ENCODE measurements around the gene CACNA1E. TPM values are rescaled to one million over a fixed set of nuclear protein-coding genes. Genes with fewer than 3 reads are reported as not detected.

Gene CACNA1E
- total and polyA plus RNA-seq, 2 experiments from 2014 or later: 0.32 to 1.1 TPM

- TF ChIP-seq STAT1 (IDR thresholded peaks at IDR 0.05; ENCODE audit: unreplicated experiment) (no peak), JUNB (IDR thresholded peaks at IDR 0.05; ENCODE audit: unreplicated experiment) (no peak), ZNF114 (CRISPR knock-in tag; IDR thresholded peaks at IDR 0.05) (no peak), EZH2phosphoT487 (IDR thresholded peaks at IDR 0.05; ENCODE audit: unreplicated experiment) (no peak), CREB1 (CRISPR knock-in tag; IDR thresholded peaks at IDR 0.05; ENCODE audit: low read depth) (no peak), ZNF462 (CRISPR knock-in tag; IDR thresholded peaks at IDR 0.05) (no peak)
Measured at GRCh38 chr1:181664543-181664942, 181.2 kb downstream of the CACNA1E start (continued).

GRCh38 chr1:181669246-181669645 is 185.9 kb downstream of the CACNA1E start:
- H3F3A ChIP-seq (replicated peaks; ENCODE audit: low read depth): no peaks in the 10 kb centered on the region
- peaks cover 3% of the 10 kb centered on the region; the same call in 1 of the 3 replicates for H3K9me3 Mint-ChIP-seq
- no peak; the same call in 2 of the 3 replicates for ATAC-seq
- H2AFZ ChIP-seq: peak overlapping the region; percentile 41; the same call in 1 of the 2 replicates
- H4K20me1 ChIP-seq (replicated peaks; ENCODE audit: insufficient read depth): no peaks in the 10 kb centered on the region
- no peaks in the 10 kb centered on the region for H3K79me2 ChIP-seq (replicated peaks; ENCODE audit: insufficient read depth)
- TF ChIP-seq ZNF114 (CRISPR knock-in tag; IDR thresholded peaks at IDR 0.05): no peak
- no peak for TF ChIP-seq ZNF331 (CRISPR knock-in tag; IDR thresholded peaks at IDR 0.05; ENCODE audit: low read depth)
- TF ChIP-seq JUNB (IDR thresholded peaks at IDR 0.05; ENCODE audit: unreplicated experiment): no peak
- TF ChIP-seq NANOG (IDR thresholded peaks at IDR 0.05; ENCODE audit: borderline replicate concordance): no peak
- TF ChIP-seq EZH2 (IDR thresholded peaks at IDR 0.05; ENCODE audit: low read depth, unreplicated experiment): no peak
- TF ChIP-seq EZH2phosphoT487 (IDR thresholded peaks at IDR 0.05; ENCODE audit: unreplicated experiment): no peak
- no peak for TF ChIP-seq CTCF (conservative IDR thresholded peaks at IDR 0.05; ENCODE audit: low read depth in 2 of 2)
- no peak for TF ChIP-seq REST (IDR thresholded peaks at IDR 0.05; ENCODE audit: unreplicated experiment)
- H3K4me2 ChIP-seq: no peak overlapping the region
- H3K27ac ChIP-seq (ENCODE audit: low read depth): no peak overlapping the region
- no peaks in the 10 kb centered on the region for H3K36me3 ChIP-seq (ENCODE audit: insufficient read depth)
- H3K27me3 Mint-ChIP-seq (ENCODE audit: insufficient read depth, low read depth, poor library complexity): no peaks in the 10 kb centered on the region
- H3K27me3 ChIP-seq (ENCODE audit: insufficient read depth): no peaks in the 10 kb centered on the region
- H3K27ac Mint-ChIP-seq: peak overlapping the region; percentile 57; the same call in 1 of the 2 replicates
- no peak overlapping the region for H3K4me3 Mint-ChIP-seq
- H3K36me3 Mint-ChIP-seq (ENCODE audit: low read depth): no peaks in the 10 kb centered on the region
- no peaks in the 10 kb centered on the region; the same call in 1 of the 2 replicates for H3K9me2 ChIP-seq (ENCODE audit: insufficient read depth)
- DNase-seq (ENCODE audit: low spot score): no peak
- peaks cover 6% of the 10 kb centered on the region; the same call in 2 of the 3 replicates for H3K4me1 Mint-ChIP-seq
- no peaks in the 10 kb centered on the region; the same call in 1 of the 2 replicates for H3K4me1 ChIP-seq (ENCODE audit: insufficient read depth)
- no peak overlapping the region for H3K4me3 ChIP-seq
